Body of pancreas (tissue), 4 donors: ENCODE results near the gene BCL7A.

Source experiments
- POLR2A ChIP-seq, 3 donors: fragments of 450-650 bp; IDR thresholded peaks; one replicate each; pipeline ENCODE4 v1.6.1; 2016; ENCODE audit warnings: antibody characterized with exemption in 3 of 3, mild to moderate bottlenecking in 2 of 3
- TF ChIP-seq, protein P1 (sequence below), 7 experiments: fragments of 450-650 bp in 4 of 7; fragments of 200-600 bp in 3 of 7; sonication (generic) in 3 of 7; IDR thresholded peaks; one replicate each; pipeline ENCODE4 v1.5.1; 2016 to 2019; ENCODE audit warnings: antibody characterized with exemption in 7 of 7

DNA sequence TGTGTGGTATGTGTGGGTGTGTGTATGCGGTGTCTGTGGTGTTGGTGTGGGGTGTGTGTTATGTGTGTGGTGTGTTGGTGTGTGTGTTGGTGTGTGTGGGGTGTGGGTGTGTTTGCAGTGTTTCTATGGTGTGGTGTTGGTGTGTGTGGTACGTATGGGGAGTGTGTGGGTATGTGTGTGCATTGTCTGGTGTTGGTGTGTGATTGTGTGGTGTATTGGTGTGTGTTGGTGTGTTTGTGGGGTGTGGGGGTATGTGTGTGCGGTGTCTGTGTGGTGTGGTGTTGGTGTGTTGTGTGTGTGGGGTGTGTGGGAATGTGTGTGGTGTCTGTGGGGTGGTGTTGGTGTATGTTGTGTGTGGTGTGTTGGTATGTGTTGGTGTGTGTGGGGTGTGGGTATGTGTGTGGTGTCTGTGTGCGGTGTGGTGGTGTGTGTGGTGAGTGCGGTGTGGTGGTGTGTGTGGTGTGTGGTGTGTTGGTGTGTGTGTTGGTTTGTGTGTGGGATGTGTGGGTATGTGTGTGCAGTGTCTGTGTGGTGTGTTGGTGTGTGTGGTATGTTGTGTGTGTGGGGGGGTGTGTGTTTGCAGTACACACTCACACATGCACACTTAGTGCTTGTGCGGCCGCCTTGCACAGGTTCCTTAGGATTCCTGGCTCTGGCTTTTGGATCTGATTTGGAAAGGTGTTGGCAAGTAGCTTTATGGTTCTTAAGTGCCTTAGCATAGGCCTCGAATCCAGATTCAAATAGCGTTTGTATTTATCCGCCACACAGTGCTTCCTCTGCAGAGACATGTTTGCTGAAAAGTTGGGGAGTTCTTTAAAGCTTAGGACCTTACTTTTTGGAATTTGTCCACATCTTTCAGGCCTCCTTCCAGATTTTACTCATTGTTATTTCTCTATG, 73.3 kb downstream of the BCL7A start:
- TF ChIP-seq, protein P1, sequence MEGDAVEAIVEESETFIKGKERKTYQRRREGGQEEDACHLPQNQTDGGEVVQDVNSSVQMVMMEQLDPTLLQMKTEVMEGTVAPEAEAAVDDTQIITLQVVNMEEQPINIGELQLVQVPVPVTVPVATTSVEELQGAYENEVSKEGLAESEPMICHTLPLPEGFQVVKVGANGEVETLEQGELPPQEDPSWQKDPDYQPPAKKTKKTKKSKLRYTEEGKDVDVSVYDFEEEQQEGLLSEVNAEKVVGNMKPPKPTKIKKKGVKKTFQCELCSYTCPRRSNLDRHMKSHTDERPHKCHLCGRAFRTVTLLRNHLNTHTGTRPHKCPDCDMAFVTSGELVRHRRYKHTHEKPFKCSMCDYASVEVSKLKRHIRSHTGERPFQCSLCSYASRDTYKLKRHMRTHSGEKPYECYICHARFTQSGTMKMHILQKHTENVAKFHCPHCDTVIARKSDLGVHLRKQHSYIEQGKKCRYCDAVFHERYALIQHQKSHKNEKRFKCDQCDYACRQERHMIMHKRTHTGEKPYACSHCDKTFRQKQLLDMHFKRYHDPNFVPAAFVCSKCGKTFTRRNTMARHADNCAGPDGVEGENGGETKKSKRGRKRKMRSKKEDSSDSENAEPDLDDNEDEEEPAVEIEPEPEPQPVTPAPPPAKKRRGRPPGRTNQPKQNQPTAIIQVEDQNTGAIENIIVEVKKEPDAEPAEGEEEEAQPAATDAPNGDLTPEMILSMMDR (IDR thresholded peaks at IDR 0.05) = no peak
- TF ChIP-seq POLR2A (IDR thresholded peaks at IDR 0.05) = no peak
